ENCODE results near the gene SEMA6A. TPM values are rescaled to one million over a fixed set of nuclear protein-coding genes. Genes with fewer than 3 reads are reported as not detected.

The SEMA6A gene
- total RNA-seq, 1 donor from 2014 or later: 6.9 TPM

- no peak for DNase-seq (ENCODE audit: low read depth)
Observed at GRCh38 chr5:116437922-116438578, 136.6 kb downstream of the SEMA6A start.

- DNase-seq (ENCODE audit: low read depth): no peak
Observed at GRCh38 chr5:116437351-116437705, 137.3 kb downstream of the SEMA6A start.

- DNase-seq (ENCODE audit: low read depth): no peak
Observed at GRCh38 chr5:116436674-116437350, 137.8 kb downstream of the SEMA6A start.

GRCh38 chr5:116428966-116429365 is 145.7 kb downstream of the SEMA6A start:
- DNase-seq (ENCODE audit: low read depth): no peak

GRCh38 chr5:116428413-116428812 is 146.2 kb downstream of the SEMA6A start:
- no peak for DNase-seq (ENCODE audit: low read depth)

GRCh38 chr5:116424951-116425350 is 149.7 kb downstream of the SEMA6A start:
- DNase-seq (ENCODE audit: low read depth): no peak

- DNase-seq (ENCODE audit: low read depth): no peak
Observed at GRCh38 chr5:116424258-116424615, 150.4 kb downstream of the SEMA6A start.

GRCh38 chr5:116423587-116424257 is 150.9 kb downstream of the SEMA6A start:
- no peak for DNase-seq (ENCODE audit: low read depth)

GRCh38 chr5:116423141-116423540 is 151.5 kb downstream of the SEMA6A start:
- DNase-seq (ENCODE audit: low read depth): no peak

- DNase-seq (ENCODE audit: low read depth): no peak
Observed at GRCh38 chr5:116421080-116421629, 153.5 kb downstream of the SEMA6A start.

- DNase-seq (ENCODE audit: low read depth): no peak
Observed at GRCh38 chr5:116420540-116420939, 154.1 kb downstream of the SEMA6A start.

GRCh38 chr5:116419258-116419657 is 155.4 kb downstream of the SEMA6A start:
- DNase-seq (ENCODE audit: low read depth): no peak

- no peak for DNase-seq (ENCODE audit: low read depth)
Observed at GRCh38 chr5:116418774-116419173, 155.8 kb downstream of the SEMA6A start.

GRCh38 chr5:116418016-116418415 is 156.6 kb downstream of the SEMA6A start:
- no peak for DNase-seq (ENCODE audit: low read depth)

- no peak for DNase-seq (ENCODE audit: low read depth)
Observed at GRCh38 chr5:116415989-116416388, 158.6 kb downstream of the SEMA6A start.

GRCh38 chr5:116415182-116415581 is 159.4 kb downstream of the SEMA6A start:
- no peak for DNase-seq (ENCODE audit: low read depth)

- DNase-seq (ENCODE audit: low read depth): no peak
Observed at GRCh38 chr5:116411101-116411571, 163.5 kb downstream of the SEMA6A start.

GRCh38 chr5:116410336-116410890 is 164.2 kb downstream of the SEMA6A start:
- DNase-seq (ENCODE audit: low read depth): no peak

GRCh38 chr5:116409591-116410296 is 164.9 kb downstream of the SEMA6A start:
- no peak for DNase-seq (ENCODE audit: low read depth)

- DNase-seq (ENCODE audit: low read depth): no peak
Observed at GRCh38 chr5:116406306-116407041, 168.1 kb downstream of the SEMA6A start.

GRCh38 chr5:116404792-116405191 is 169.8 kb downstream of the SEMA6A start:
- peak; percentile 6 for DNase-seq (ENCODE audit: low read depth)

Measured in renal cortical epithelial cell (primary cell).